Measurements from ENCODE around the gene VDR.

Gene VDR

DNA sequence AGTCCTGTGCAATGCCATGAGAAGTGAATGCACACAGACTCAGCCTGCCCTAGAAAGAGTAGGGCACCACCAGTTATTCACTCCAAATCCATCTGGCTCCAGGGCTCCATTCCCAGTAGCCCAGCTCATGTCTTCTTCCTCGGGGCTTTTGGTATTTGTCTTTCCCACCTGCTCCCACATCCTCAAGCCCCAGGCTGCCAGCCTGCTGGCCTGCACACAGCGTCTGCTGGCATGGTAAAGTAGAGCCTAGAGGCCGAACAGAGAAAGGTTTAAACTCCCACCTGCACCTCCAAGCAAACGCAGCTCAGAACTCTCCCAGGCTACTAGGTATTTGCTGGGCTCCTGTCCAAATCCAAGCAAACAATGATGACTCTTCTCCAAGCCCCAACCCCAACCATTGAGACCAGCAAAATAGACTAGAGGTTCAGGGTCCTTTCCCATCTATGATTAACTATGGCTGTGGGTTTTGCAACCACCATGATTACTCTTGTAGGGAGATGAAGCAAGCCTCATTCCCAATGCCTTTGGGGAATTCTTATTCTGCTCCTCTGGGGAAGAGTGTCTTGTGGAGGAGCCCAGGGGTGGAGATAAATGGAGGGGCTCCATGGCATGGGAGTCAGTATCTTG lies 5.2 kb upstream of the VDR start:
- Mint-ChIP-seq H3K9me3 (peaks cover 5% of the 10 kb centered on the region in 2 donors), H3K4me3 (no peak overlapping the region), H3K36me3 (peaks cover 4 to 5% of the 10 kb centered on the region in 2 donors), H3K27ac (no peak overlapping the region), H3K4me1 (peaks cover 4 to 12% of the 10 kb centered on the region in 2 donors), H3K27me3 (peaks cover 18 to 39% of the 10 kb centered on the region in 2 donors)
- DNase-seq (no peak), ATAC-seq (replicated peaks) (no peak)

GRCh38 chr12:47908738-47909137 lies 3.9 kb upstream of the VDR start:
- ATAC-seq (replicated peaks) (no peak), DNase-seq (no peak)
- H3K4me1 Mint-ChIP-seq = peaks cover 11 to 21% of the 10 kb centered on the region in 2 donors
- H3K4me3 Mint-ChIP-seq = no peak overlapping the region
- no peaks in the 10 kb centered on the region for H3K9me3 Mint-ChIP-seq
- H3K36me3 Mint-ChIP-seq = peaks cover 0 to under 1% of the 10 kb centered on the region in 2 donors
- H3K27ac Mint-ChIP-seq = no peak overlapping the region
- peaks cover 13 to 30% of the 10 kb centered on the region in 2 donors for H3K27me3 Mint-ChIP-seq

- peaks cover 19 to 29% of the 10 kb centered on the region in 2 donors for H3K4me1 Mint-ChIP-seq
- ATAC-seq (replicated peaks) = no peak
- H3K36me3 Mint-ChIP-seq = peaks cover 0 to 1% of the 10 kb centered on the region in 2 donors
- DNase-seq = no peak
- peaks cover 13 to 30% of the 10 kb centered on the region in 2 donors for H3K27me3 Mint-ChIP-seq
- H3K27ac Mint-ChIP-seq = no peak overlapping the region
- H3K4me3 Mint-ChIP-seq = no peak overlapping the region
- H3K9me3 Mint-ChIP-seq = no peaks in the 10 kb centered on the region
Observed at GRCh38 chr12:47907851-47908454, 3.2 kb upstream of the VDR start.

GRCh38 chr12:47903927-47904712 lies 674 bp downstream of the VDR start:
- H3K36me3 Mint-ChIP-seq = peaks cover 21 to 24% of the 10 kb centered on the region in 2 donors
- H3K27me3 Mint-ChIP-seq = peaks cover 16 to 35% of the 10 kb centered on the region in 2 donors
- peaks cover 44 to 64% of the 10 kb centered on the region in 2 donors for H3K4me1 Mint-ChIP-seq
- no peaks in the 10 kb centered on the region for H3K9me3 Mint-ChIP-seq
- peak overlapping the region; percentile 83 for H3K27ac Mint-ChIP-seq
- peak overlapping the region; percentile 86 to 89 for H3K4me3 Mint-ChIP-seq
- ATAC-seq (replicated peaks) (peak; percentile 41 to 44), DNase-seq (peak; percentile 39)

GRCh38 chr12:47903151-47903611 lies 1.6 kb downstream of the VDR start:
- Mint-ChIP-seq H3K27ac (peak overlapping the region; percentile 83), H3K27me3 (peaks cover 16 to 29% of the 10 kb centered on the region in 2 donors), H3K4me3 (peak overlapping the region; percentile 86 to 89), H3K4me1 (peaks cover 47 to 64% of the 10 kb centered on the region in 2 donors), H3K9me3 (no peaks in the 10 kb centered on the region), H3K36me3 (peaks cover 25 to 31% of the 10 kb centered on the region in 2 donors)
- ATAC-seq (replicated peaks) (peak; percentile 10 to 33), DNase-seq (no peak)

GRCh38 chr12:47902131-47902639 lies 2.6 kb downstream of the VDR start:
- no peaks in the 10 kb centered on the region for H3K9me3 Mint-ChIP-seq
- H3K27ac Mint-ChIP-seq = no peak overlapping the region
- DNase-seq = no peak
- peaks cover 28 to 41% of the 10 kb centered on the region in 2 donors for H3K36me3 Mint-ChIP-seq
- ATAC-seq (replicated peaks) = no peak
- H3K4me1 Mint-ChIP-seq = peaks cover 50 to 67% of the 10 kb centered on the region in 2 donors
- peaks cover 15 to 28% of the 10 kb centered on the region in 2 donors for H3K27me3 Mint-ChIP-seq
- peak overlapping the region; percentile 86 to 89 for H3K4me3 Mint-ChIP-seq

GRCh38 chr12:47901718-47902093 lies 3.1 kb downstream of the VDR start:
- peaks cover 12 to 25% of the 10 kb centered on the region in 2 donors for H3K27me3 Mint-ChIP-seq
- ATAC-seq (replicated peaks) (no peak), DNase-seq (no peak)
- peaks cover 30 to 46% of the 10 kb centered on the region in 2 donors for H3K36me3 Mint-ChIP-seq
- H3K27ac Mint-ChIP-seq = peak overlapping the region; percentile 48
- no peaks in the 10 kb centered on the region for H3K9me3 Mint-ChIP-seq
- H3K4me3 Mint-ChIP-seq = peak overlapping the region; percentile 8 to 17
- peaks cover 51 to 69% of the 10 kb centered on the region in 2 donors for H3K4me1 Mint-ChIP-seq

GRCh38 chr12:47901063-47901717 lies 3.6 kb downstream of the VDR start:
- no peaks in the 10 kb centered on the region for H3K9me3 Mint-ChIP-seq
- DNase-seq (no peak), ATAC-seq (replicated peaks) (no peak)
- H3K36me3 Mint-ChIP-seq = peaks cover 30 to 51% of the 10 kb centered on the region in 2 donors
- H3K4me3 Mint-ChIP-seq = peak overlapping the region; percentile 18 to 57
- H3K27me3 Mint-ChIP-seq = peaks cover 12 to 23% of the 10 kb centered on the region in 2 donors
- H3K4me1 Mint-ChIP-seq = peaks cover 51 to 69% of the 10 kb centered on the region in 2 donors
- H3K27ac Mint-ChIP-seq = peak overlapping the region; percentile 48

GRCh38 chr12:47900131-47901062 lies 4.4 kb downstream of the VDR start:
- H3K36me3 Mint-ChIP-seq = peaks cover 35 to 58% of the 10 kb centered on the region in 2 donors
- ATAC-seq (replicated peaks) (peak; percentile 45), DNase-seq (no peak)
- H3K9me3 Mint-ChIP-seq = no peaks in the 10 kb centered on the region
- peak overlapping the region; percentile 18 to 57 for H3K4me3 Mint-ChIP-seq
- H3K27me3 Mint-ChIP-seq = peaks cover 16 to 25% of the 10 kb centered on the region in 2 donors
- H3K27ac Mint-ChIP-seq = no peak overlapping the region
- peaks cover 53 to 69% of the 10 kb centered on the region in 2 donors for H3K4me1 Mint-ChIP-seq

GRCh38 chr12:47899466-47899865 lies 5.3 kb downstream of the VDR start:
- no peak for ATAC-seq (replicated peaks)
- Mint-ChIP-seq H3K4me1 (peaks cover 55 to 67% of the 10 kb centered on the region in 2 donors), H3K9me3 (no peaks in the 10 kb centered on the region), H3K27me3 (peaks cover 16 to 25% of the 10 kb centered on the region in 2 donors), H3K4me3 (no peak overlapping the region), H3K36me3 (peaks cover 35 to 58% of the 10 kb centered on the region in 2 donors), H3K27ac (no peak overlapping the region)
- DNase-seq = no peak

DNA sequence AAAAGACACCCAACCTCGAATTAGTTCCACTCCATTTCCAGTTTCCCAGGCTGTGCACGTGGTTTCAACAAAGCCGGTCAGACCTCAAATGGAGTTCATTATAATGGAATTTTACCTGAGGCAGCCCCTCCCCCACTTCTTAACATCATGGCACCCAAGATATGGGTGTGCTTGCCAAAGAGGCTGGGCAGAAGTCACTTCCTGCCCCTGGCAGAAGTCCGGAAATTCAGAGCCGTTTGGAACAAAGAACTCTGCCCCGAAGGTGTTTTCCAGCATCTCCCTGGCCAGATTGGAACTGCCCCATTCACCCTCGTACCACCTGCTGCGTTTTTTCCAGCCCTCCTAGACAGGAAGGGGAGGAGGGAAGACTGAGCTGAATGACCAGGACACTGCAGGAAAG lies 8.2 kb downstream of the VDR start:
- H3K4me3 Mint-ChIP-seq = no peak overlapping the region
- ATAC-seq (replicated peaks) (no peak), DNase-seq (no peak)
- peaks cover 55 to 69% of the 10 kb centered on the region in 2 donors for H3K4me1 Mint-ChIP-seq
- peaks cover 16 to 24% of the 10 kb centered on the region in 2 donors for H3K27me3 Mint-ChIP-seq
- H3K9me3 Mint-ChIP-seq = no peaks in the 10 kb centered on the region
- peak overlapping the region; percentile 42 for H3K27ac Mint-ChIP-seq
- H3K36me3 Mint-ChIP-seq = peaks cover 45 to 78% of the 10 kb centered on the region in 2 donors

GRCh38 chr12:47896022-47896421 lies 8.8 kb downstream of the VDR start:
- Mint-ChIP-seq H3K9me3 (no peaks in the 10 kb centered on the region), H3K36me3 (peaks cover 42 to 76% of the 10 kb centered on the region in 2 donors), H3K4me3 (no peak overlapping the region), H3K4me1 (peaks cover 51 to 66% of the 10 kb centered on the region in 2 donors), H3K27me3 (peaks cover 12 to 18% of the 10 kb centered on the region in 2 donors), H3K27ac (no peak overlapping the region)
- DNase-seq = no peak
- no peak for ATAC-seq (replicated peaks)

- Mint-ChIP-seq H3K36me3 (peaks cover 40 to 73% of the 10 kb centered on the region in 2 donors), H3K27me3 (peaks cover 9 to 13% of the 10 kb centered on the region in 2 donors), H3K4me1 (peaks cover 40 to 56% of the 10 kb centered on the region in 2 donors), H3K9me3 (no peaks in the 10 kb centered on the region), H3K27ac (peak overlapping the region; percentile 82), H3K4me3 (peak overlapping the region; percentile 47 to 51)
- ATAC-seq (replicated peaks) (no peak), DNase-seq (no peak)
Observed at GRCh38 chr12:47894652-47895051, 10.1 kb downstream of the VDR start.
